ENCODE results near the gene STK32B.

Gene STK32B

DNA sequence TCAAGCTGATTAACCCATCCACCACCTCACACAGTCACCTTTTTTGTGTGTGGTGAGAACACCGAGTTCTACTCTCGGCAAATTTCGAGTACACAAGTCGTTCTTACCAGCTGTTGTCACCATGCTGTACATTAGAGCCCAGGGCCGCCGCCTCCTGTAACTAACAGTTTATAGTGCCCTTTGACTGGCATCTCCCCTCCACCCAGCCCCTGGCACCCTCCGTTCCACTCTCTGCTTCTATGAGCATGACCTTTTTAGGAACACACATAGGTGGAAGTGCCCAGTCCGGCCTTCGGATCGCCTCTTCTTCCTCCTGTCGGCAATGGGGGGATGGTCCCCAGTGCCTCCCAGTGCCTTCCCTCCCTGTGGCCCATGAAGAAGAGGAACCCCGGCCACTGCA lies 141.4 kb downstream of the STK32B start:
- TF ChIP-seq CTCF (IDR thresholded peaks at IDR 0.05; ENCODE audit: control extremely low read depth, extremely low read depth, low read depth, missing control alignments), result no peak
- ChIA-PET POLR2A (no interaction called here), CTCF (no interaction called here)
- no peak for DNase-seq (ENCODE audit: extremely low spot score)

DNA sequence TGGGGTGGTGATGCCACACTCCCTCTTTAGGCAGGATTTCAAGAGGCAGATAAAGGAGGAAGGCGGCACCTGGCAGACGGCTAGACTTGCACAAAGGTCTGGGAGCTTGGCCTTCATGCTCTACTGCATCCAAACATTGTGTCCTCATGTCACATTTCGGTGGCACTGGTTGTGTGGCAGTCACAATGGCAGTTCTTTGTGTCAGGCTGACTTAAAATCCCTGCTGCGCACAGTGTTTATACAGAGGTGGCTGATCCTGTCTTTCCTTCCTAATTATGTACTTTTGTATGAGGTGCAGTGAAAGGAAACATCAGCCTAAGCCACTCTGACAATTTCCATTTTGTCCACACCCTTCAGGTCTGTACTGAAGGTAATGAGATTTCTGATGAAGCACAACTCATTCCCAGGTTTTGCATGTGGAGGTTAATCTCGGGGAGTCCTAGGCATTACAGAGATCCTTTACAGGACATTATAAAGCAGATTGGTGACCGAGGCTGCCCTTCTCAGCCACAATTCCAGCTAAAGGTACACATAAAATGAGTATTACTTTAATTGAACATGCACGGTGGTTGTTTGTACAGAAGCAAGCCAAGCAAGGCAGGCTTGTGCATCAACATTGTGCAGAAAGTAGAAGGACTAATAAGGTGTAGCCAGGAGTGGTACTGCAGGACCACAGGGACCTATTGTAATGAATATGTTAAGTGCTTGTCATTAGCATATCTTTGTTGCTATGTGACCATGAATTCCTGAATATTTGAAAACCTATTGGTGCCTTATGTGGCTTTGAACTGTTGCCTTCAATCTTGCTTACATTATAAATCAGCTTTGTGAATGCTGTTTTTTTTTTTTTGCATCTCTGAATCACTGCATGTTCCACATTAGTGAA lies 147.6 kb downstream of the STK32B start:
- TF ChIP-seq CTCF (IDR thresholded peaks at IDR 0.05; ENCODE audit: control extremely low read depth, extremely low read depth, low read depth, missing control alignments), result no peak
- ChIA-PET POLR2A (no interaction called here), CTCF (no interaction called here)
- no peak for DNase-seq (ENCODE audit: extremely low spot score)

DNA sequence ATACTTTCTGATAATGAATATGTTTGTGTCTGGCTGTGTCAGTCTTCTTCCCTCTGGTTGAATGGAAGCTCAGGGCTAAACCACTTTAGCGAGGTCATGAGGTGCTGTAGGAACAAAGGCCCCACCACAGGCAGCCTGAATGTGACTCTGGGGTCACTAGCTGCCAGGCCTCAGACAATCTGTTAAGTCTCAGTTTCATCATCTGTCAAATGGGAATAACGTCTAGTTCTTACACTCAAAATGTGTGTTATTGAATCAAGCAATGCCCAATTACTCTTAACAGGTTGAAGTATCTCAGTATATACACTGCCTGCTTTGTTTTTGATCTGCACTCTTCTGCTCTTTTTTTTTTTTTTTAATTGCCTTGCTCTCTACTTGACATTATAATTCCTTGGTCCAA lies 148.6 kb downstream of the STK32B start:
- TF ChIP-seq CTCF (IDR thresholded peaks at IDR 0.05; ENCODE audit: control extremely low read depth, extremely low read depth, low read depth, missing control alignments), result no peak
- CTCF ChIA-PET, result no interaction called here
- POLR2A ChIA-PET, result no interaction called here
- no peak for DNase-seq (ENCODE audit: extremely low spot score)

- POLR2A ChIA-PET, result no interaction called here
- CTCF ChIA-PET, result no interaction called here
- no peak for TF ChIP-seq CTCF (IDR thresholded peaks at IDR 0.05; ENCODE audit: control extremely low read depth, extremely low read depth, low read depth, missing control alignments)
- DNase-seq (ENCODE audit: extremely low spot score), result no peak
Observed at GRCh38 chr4:5200513-5200912, 149.2 kb downstream of the STK32B start.

- POLR2A ChIA-PET, result no interaction called here
- DNase-seq (ENCODE audit: extremely low spot score), result no peak
- CTCF ChIA-PET, result no interaction called here
- TF ChIP-seq CTCF (IDR thresholded peaks at IDR 0.05; ENCODE audit: control extremely low read depth, extremely low read depth, low read depth, missing control alignments), result no peak
Observed at GRCh38 chr4:5203309-5203992, 152.2 kb downstream of the STK32B start.

GRCh38 chr4:5203993-5204310 lies 152.7 kb downstream of the STK32B start:
- no peak for DNase-seq (ENCODE audit: extremely low spot score)
- POLR2A ChIA-PET, result no interaction called here
- CTCF ChIA-PET, result interaction anchor here (1.1 kb wide), 1 partner anchor 9 kb away, joined by 4 read pairs; no protein-coding TSS in a partner anchor
- TF ChIP-seq CTCF (IDR thresholded peaks at IDR 0.05; ENCODE audit: control extremely low read depth, extremely low read depth, low read depth, missing control alignments), result no peak

Data from GM10248 (cell line).